HCT116 (cell line): Measurements from ENCODE around the gene UGT1A7. TPM values are rescaled to one million over a fixed set of nuclear protein-coding genes. Genes with fewer than 3 reads are reported as not detected.

Experiments used
- ATAC-seq: fragments of 200-7000 bp; cut with Tn5 transposase; 2 replicates; pipeline ENCODE4 v1.9.1; 2020; ENCODE audit warnings: mild to moderate bottlenecking, moderate library complexity
- BruUV-seq: library from RNA; stranded (reverse); fragments of 400-500 nt; replicated peaks from 2 replicates; lab custom pipeline; 2021; lab: Mats Ljungman, UMichigan
- CTCF ChIA-PET: fragments of 300-600 bp; sonication (Branson Sonifier 250); formaldehyde crosslinking; loops from one replicate; lab custom pipeline; 2021; ENCODE audit warnings: antibody characterized with exemption; lab: Charles Lee
- POLR2A ChIA-PET: fragments of 300-600, 350-600 bp; sonication (Branson Sonifier 250); formaldehyde crosslinking; loops from one replicate; lab custom pipeline; 2021; ENCODE audit warnings: antibody characterized with exemption; lab: Charles Lee
- RAD21 ChIA-PET, 2 experiments: fragments of 300-600 bp; sonication (Branson Sonifier 250); formaldehyde crosslinking; loops; one replicate each; lab custom pipeline; 2023; ENCODE audit warnings: low total read pairs in 2 of 2; ENCODE audit not compliant: uncharacterized antibody in 2 of 2, unreplicated experiment in 2 of 2, low non-redundant PET in 1 of 2; lab: Charles Lee
- DNase-seq: peaks from one replicate; pipeline ENCODE4 v3.0.0-alpha.2; 2010; ENCODE audit warnings: low read depth, low spot score
- H2AFZ ChIP-seq: fragments of 200-600 bp; shearing (Covaris generic), sonication (generic); 2 replicates; pipeline ENCODE4 v1.6.1; 2017; ENCODE audit warnings: low read depth, mixed run types, mixed read lengths, antibody characterized with exemption, low read length; ENCODE audit not compliant: poor library complexity, severe bottlenecking
- H3K27ac ChIP-seq: 2 replicates; pipeline ENCODE4 v1.5.1; 2012; ENCODE audit warnings: low read depth, low read length
- H3K27me3 ChIP-seq: fragments of 200-600 bp; sonication (generic); 2 replicates; pipeline ENCODE4 v1.6.1; 2016; ENCODE audit warnings: mixed run types, low read length, mixed read lengths; ENCODE audit not compliant: insufficient read depth
- H3K36me3 ChIP-seq, 2 experiments: fragments of 200-500 bp in 1 of 2; fragments of 200-600 bp in 1 of 2; sonication (Bioruptor generic) in 1 of 2; sonication (generic) in 1 of 2; 2 replicates each; pipeline versions ENCODE4 v1.5.1 to v1.6.1; 2014 to 2016; ENCODE audit warnings: low read length in 2 of 2, inconsistent platforms in 1 of 2, mixed read lengths in 1 of 2, mixed run types in 1 of 2; ENCODE audit not compliant: insufficient read depth in 2 of 2, control insufficient read depth in 1 of 2
- H3K4me1 ChIP-seq, 2 experiments: fragments of 200-600 bp in 1 of 2; sonication (generic) in 1 of 2; 2 replicates each; pipeline versions ENCODE4 v1.5.1 to v1.6.1; 2012 to 2017; ENCODE audit warnings: low read length in 2 of 2, inconsistent platforms in 1 of 2, mild to moderate bottlenecking in 1 of 2, mixed read lengths in 1 of 2, mixed run types in 1 of 2, moderate library complexity in 1 of 2; ENCODE audit not compliant: insufficient read depth in 2 of 2, control insufficient read depth in 1 of 2
- H3K4me2 ChIP-seq: fragments of 200-600 bp; sonication (generic); 2 replicates; pipeline ENCODE4 v1.6.1; 2017; ENCODE audit warnings: mixed run types, low read length, mixed read lengths
- H3K4me3 ChIP-seq, 2 experiments: fragments of 200-600 bp in 1 of 2; sonication (generic) in 1 of 2; replicated peaks in 1 of 2; 2 replicates each; pipeline ENCODE4 v1.5.1; 2011 to 2016; ENCODE audit warnings: low read length in 2 of 2, control low read depth in 1 of 2, low read depth in 1 of 2, mild to moderate bottlenecking in 1 of 2, mixed read lengths in 1 of 2, mixed run types in 1 of 2
- H3K79me2 ChIP-seq: fragments of 200-600 bp; sonication (generic); 2 replicates; pipeline ENCODE4 v1.6.1; 2017; ENCODE audit warnings: mild to moderate bottlenecking, mixed run types, low read length, moderate library complexity, mixed read lengths; ENCODE audit not compliant: insufficient read depth
- H3K9ac ChIP-seq: fragments of 200-600 bp; sonication (generic); 2 replicates; pipeline ENCODE4 v1.6.1; 2016; ENCODE audit warnings: low read length, mixed read lengths
- H3K9me2 ChIP-seq: fragments of 200-600 bp; sonication (generic), shearing (Covaris generic); 2 replicates; pipeline ENCODE4 v1.6.1; 2017; ENCODE audit warnings: mixed run types, mild to moderate bottlenecking, moderate library complexity; ENCODE audit not compliant: insufficient read depth
- H3K9me3 ChIP-seq, 2 experiments: fragments of 200-500 bp in 1 of 2; fragments of 200-600 bp in 1 of 2; sonication (Bioruptor generic) in 1 of 2; sonication (generic) in 1 of 2; 2 replicates each; pipeline ENCODE4 v1.6.1; 2014 to 2017; ENCODE audit warnings: low read length in 2 of 2, mixed read lengths in 2 of 2, inconsistent platforms in 1 of 2, low read depth in 1 of 2, mild to moderate bottlenecking in 1 of 2, mixed run types in 1 of 2, moderate library complexity in 1 of 2; ENCODE audit not compliant: control insufficient read depth in 1 of 2, insufficient read depth in 1 of 2
- H4K20me1 ChIP-seq: fragments of 200-600 bp; sonication (generic), shearing (Covaris generic); 2 replicates; pipeline ENCODE4 v1.6.1; 2017; ENCODE audit warnings: mixed run types, mild to moderate bottlenecking, moderate library complexity; ENCODE audit not compliant: insufficient read depth
- CBX3 ChIP-seq: IDR thresholded peaks from 2 replicates; pipeline ENCODE4 v1.6.1; 2012; ENCODE audit warnings: low read depth
- ELF1 ChIP-seq: IDR thresholded peaks from 2 replicates; pipeline ENCODE4 v1.6.1; 2012; ENCODE audit warnings: low read depth, borderline replicate concordance
- FOSL1 ChIP-seq: IDR thresholded peaks from 2 replicates; pipeline ENCODE4 v1.6.1; 2012; ENCODE audit warnings: low read depth
- JUND ChIP-seq: IDR thresholded peaks from 2 replicates; pipeline ENCODE4 v1.6.1; 2012
- MAX ChIP-seq: IDR thresholded peaks from 2 replicates; pipeline ENCODE4 v1.6.1; 2012
- RAD21 ChIP-seq: IDR thresholded peaks from 2 replicates; pipeline ENCODE4 v1.6.1; 2012; ENCODE audit warnings: low read depth, mild to moderate bottlenecking
- SP1 ChIP-seq: IDR thresholded peaks from 2 replicates; pipeline ENCODE4 v1.6.1; 2012; ENCODE audit warnings: low read depth
- SRF ChIP-seq: IDR thresholded peaks from 2 replicates; pipeline ENCODE4 v1.6.1; 2012; ENCODE audit warnings: low read depth
- TCF7L2 ChIP-seq: IDR thresholded peaks from 2 replicates; pipeline ENCODE4 v1.7.0; 2011; ENCODE audit warnings: borderline replicate concordance, inconsistent platforms; ENCODE audit not compliant: insufficient read depth, insufficient read length; ENCODE audit errors: extremely low read depth
- intact Hi-C: fragments of 100-400 bp; cut with micrococcal nuclease; formaldehyde crosslinking; loops from 2 replicates; pipeline ENCODE4 v1.10.0; 2022
- total RNA-seq: library from RNA; stranded (reverse); gene quantifications from one replicate; pipeline ENCODE4 v1.2.1, GENCODE V29; 2021; ENCODE audit not compliant: unreplicated experiment
- TF ChIP-seq, protein P1 (sequence below): IDR thresholded peaks from 2 replicates; pipeline ENCODE4 v1.6.1; 2011; ENCODE audit warnings: mild to moderate bottlenecking, low read length, moderate library complexity; ENCODE audit not compliant: insufficient replicate concordance; ENCODE audit errors: extremely low read depth

UGT1A7 gene
- total RNA-seq, 1 experiment from 2014 or later: not detected

DNA sequence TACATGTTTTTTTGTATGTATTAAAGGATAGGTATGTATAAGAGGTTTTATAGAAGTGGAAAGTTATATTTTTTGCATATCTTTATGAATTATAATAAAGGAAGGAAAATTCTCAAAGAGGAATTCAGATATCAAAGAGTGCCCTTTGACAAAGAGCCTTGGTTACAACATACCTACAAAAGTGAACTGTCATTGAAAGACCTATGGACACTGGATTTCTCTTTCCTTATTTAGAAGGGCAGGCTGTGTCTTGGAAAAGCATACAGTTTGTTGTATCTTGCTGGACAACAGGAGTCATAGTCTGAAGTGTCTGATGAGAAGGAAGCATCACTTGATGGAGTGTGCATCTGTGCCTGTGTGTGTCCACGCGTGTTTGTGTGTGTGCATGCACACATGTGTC lies 30.3 kb upstream of the UGT1A7 start:
- POLR2A ChIA-PET: no interaction called here
- no peak overlapping the region for H3K4me2 ChIP-seq
- DNase-seq: no peak
- no peak overlapping the region for H3K27ac ChIP-seq
- TF ChIP-seq RAD21: no peak
- no peak for TF ChIP-seq ELF1
- TF ChIP-seq TCF7L2: no peak
- TF ChIP-seq CBX3: no peak
- no peak for TF ChIP-seq SP1
- H3K4me3 ChIP-seq: no peak overlapping the region
- no peaks in the 10 kb centered on the region for H3K9me2 ChIP-seq
- no peaks in the 10 kb centered on the region for H3K27me3 ChIP-seq
- ATAC-seq: no peak
- BruUV-seq: no TSS peak
- H4K20me1 ChIP-seq: no peaks in the 10 kb centered on the region
- H3K9ac ChIP-seq: no peak overlapping the region
- no peaks in the 10 kb centered on the region for H3K79me2 ChIP-seq
- H3K9me3 ChIP-seq: no peaks in the 10 kb centered on the region; a peak in 1 of 4 replicates
- intact Hi-C loops: no loop called here
- CTCF ChIA-PET: no interaction called here
- H2AFZ ChIP-seq: no peak overlapping the region
- RAD21 ChIA-PET: no interaction called here
- no peaks in the 10 kb centered on the region for H3K4me1 ChIP-seq
- H3K36me3 ChIP-seq: no peaks in the 10 kb centered on the region

DNA sequence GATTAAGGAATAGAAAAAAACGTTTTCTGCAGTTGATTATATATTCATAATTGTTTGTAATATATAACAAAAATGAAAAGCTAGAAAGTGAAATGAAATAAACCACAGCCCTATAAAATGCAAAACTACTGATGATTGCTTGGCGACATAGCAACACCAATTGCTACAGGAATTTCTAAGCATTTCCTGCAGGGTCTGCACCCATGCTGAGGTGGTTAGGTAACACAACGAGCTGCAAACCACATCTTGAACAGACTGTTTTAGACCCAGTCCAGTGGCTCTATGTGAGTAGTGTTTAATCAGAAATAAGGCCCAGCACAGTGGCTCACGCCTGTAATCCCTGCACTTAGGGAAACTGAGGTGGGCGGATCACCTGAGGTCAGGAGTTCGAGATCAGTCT lies 27.2 kb upstream of the UGT1A7 start:
- no TSS peak for BruUV-seq
- H4K20me1 ChIP-seq: no peaks in the 10 kb centered on the region
- H3K9me3 ChIP-seq: no peaks in the 10 kb centered on the region
- H3K27ac ChIP-seq: no peak overlapping the region
- no peaks in the 10 kb centered on the region for H3K9me2 ChIP-seq
- H3K4me3 ChIP-seq: no peak overlapping the region
- ChIA-PET RAD21 (no interaction called here), CTCF (no interaction called here), POLR2A (no interaction called here)
- TF ChIP-seq CBX3 (no peak), MAX (no peak), FOSL1 (no peak), JUND (no peak), SRF (no peak)
- TF ChIP-seq, protein P1, sequence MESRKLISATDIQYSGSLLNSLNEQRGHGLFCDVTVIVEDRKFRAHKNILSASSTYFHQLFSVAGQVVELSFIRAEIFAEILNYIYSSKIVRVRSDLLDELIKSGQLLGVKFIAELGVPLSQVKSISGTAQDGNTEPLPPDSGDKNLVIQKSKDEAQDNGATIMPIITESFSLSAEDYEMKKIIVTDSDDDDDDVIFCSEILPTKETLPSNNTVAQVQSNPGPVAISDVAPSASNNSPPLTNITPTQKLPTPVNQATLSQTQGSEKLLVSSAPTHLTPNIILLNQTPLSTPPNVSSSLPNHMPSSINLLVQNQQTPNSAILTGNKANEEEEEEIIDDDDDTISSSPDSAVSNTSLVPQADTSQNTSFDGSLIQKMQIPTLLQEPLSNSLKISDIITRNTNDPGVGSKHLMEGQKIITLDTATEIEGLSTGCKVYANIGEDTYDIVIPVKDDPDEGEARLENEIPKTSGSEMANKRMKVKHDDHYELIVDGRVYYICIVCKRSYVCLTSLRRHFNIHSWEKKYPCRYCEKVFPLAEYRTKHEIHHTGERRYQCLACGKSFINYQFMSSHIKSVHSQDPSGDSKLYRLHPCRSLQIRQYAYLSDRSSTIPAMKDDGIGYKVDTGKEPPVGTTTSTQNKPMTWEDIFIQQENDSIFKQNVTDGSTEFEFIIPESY: no peak
- DNase-seq (no peak), ATAC-seq (no peak)
- H3K27me3 ChIP-seq: peaks cover 1% of the 10 kb centered on the region; the same call in 1 of the 2 replicates
- no peak overlapping the region for H3K4me2 ChIP-seq
- no peaks in the 10 kb centered on the region for H3K36me3 ChIP-seq
- no peaks in the 10 kb centered on the region for H3K4me1 ChIP-seq
- intact Hi-C loops: no loop called here
- H3K79me2 ChIP-seq: no peaks in the 10 kb centered on the region
- no peak overlapping the region for H2AFZ ChIP-seq
- H3K9ac ChIP-seq: no peak overlapping the region
